Measurements from ENCODE around the gene EDIL3.

Gene EDIL3

GRCh38 chr5:84290161-84290560 lies 94.5 kb downstream of the EDIL3 start:
- Histone ChIP-seq H3K9me3 (ENCODE audit: low read length) (no peaks in the 10 kb centered on the region), H3K9ac (ENCODE audit: low read length) (no peak overlapping the region), H3F3A (ENCODE audit: insufficient read depth, low read length) (no peaks in the 10 kb centered on the region), H4K20me1 (ENCODE audit: insufficient read depth, low read length) (no peaks in the 10 kb centered on the region), H3K4me2 (ENCODE audit: low read length) (no peak overlapping the region), H3K27ac (ENCODE audit: low read depth, low read length, poor library complexity, severe bottlenecking) (no peak overlapping the region), H2AFZ (ENCODE audit: low read length) (no peak overlapping the region), H3K9me2 (ENCODE audit: low read depth, low read length) (no peaks in the 10 kb centered on the region), H3K4me3 (ENCODE audit: low read depth, low read length, poor library complexity, severe bottlenecking) (no peak overlapping the region), H3K36me3 (ENCODE audit: insufficient read depth, low read length) (no peaks in the 10 kb centered on the region), H3K27me3 (ENCODE audit: insufficient read depth, low read length) (no peaks in the 10 kb centered on the region), H3K79me2 (ENCODE audit: insufficient read depth, low read length) (no peaks in the 10 kb centered on the region), H3K4me1 (ENCODE audit: insufficient read depth, low read length, severe bottlenecking) (no peaks in the 10 kb centered on the region)
- TF ChIP-seq CTCF (IDR thresholded peaks at IDR 0.05; ENCODE audit: low read length), result no peak
- TF ChIP-seq EZH2 (IDR thresholded peaks at IDR 0.05; ENCODE audit: borderline replicate concordance, low read length), result no peak

- Histone ChIP-seq H3K4me2 (ENCODE audit: low read length) (no peak overlapping the region), H3K9ac (ENCODE audit: low read length) (no peak overlapping the region), H3K9me2 (ENCODE audit: low read depth, low read length) (no peaks in the 10 kb centered on the region), H3K9me3 (ENCODE audit: low read length) (no peaks in the 10 kb centered on the region), H3F3A (ENCODE audit: insufficient read depth, low read length) (no peaks in the 10 kb centered on the region), H3K79me2 (ENCODE audit: insufficient read depth, low read length) (no peaks in the 10 kb centered on the region), H3K36me3 (ENCODE audit: insufficient read depth, low read length) (no peaks in the 10 kb centered on the region), H2AFZ (ENCODE audit: low read length) (no peak overlapping the region), H3K27ac (ENCODE audit: low read depth, low read length, poor library complexity, severe bottlenecking) (no peak overlapping the region), H3K4me1 (ENCODE audit: insufficient read depth, low read length, severe bottlenecking) (no peaks in the 10 kb centered on the region), H3K4me3 (ENCODE audit: low read depth, low read length, poor library complexity, severe bottlenecking) (no peak overlapping the region), H4K20me1 (ENCODE audit: insufficient read depth, low read length) (no peaks in the 10 kb centered on the region), H3K27me3 (ENCODE audit: insufficient read depth, low read length) (no peaks in the 10 kb centered on the region)
- TF ChIP-seq EZH2 (IDR thresholded peaks at IDR 0.05; ENCODE audit: borderline replicate concordance, low read length), result no peak
- TF ChIP-seq CTCF (IDR thresholded peaks at IDR 0.05; ENCODE audit: low read length), result no peak
Measured at GRCh38 chr5:84287951-84288350, 96.7 kb downstream of the EDIL3 start.

GRCh38 chr5:84286662-84287061 lies 98.0 kb downstream of the EDIL3 start:
- Histone ChIP-seq H3K9ac (ENCODE audit: low read length) (no peak overlapping the region), H3K36me3 (ENCODE audit: insufficient read depth, low read length) (no peaks in the 10 kb centered on the region), H3K27ac (ENCODE audit: low read depth, low read length, poor library complexity, severe bottlenecking) (no peak overlapping the region), H3K9me2 (ENCODE audit: low read depth, low read length) (no peaks in the 10 kb centered on the region), H3K9me3 (ENCODE audit: low read length) (no peaks in the 10 kb centered on the region), H3K4me3 (ENCODE audit: low read depth, low read length, poor library complexity, severe bottlenecking) (no peak overlapping the region), H3K27me3 (ENCODE audit: insufficient read depth, low read length) (no peaks in the 10 kb centered on the region), H3K4me2 (ENCODE audit: low read length) (no peak overlapping the region), H3K4me1 (ENCODE audit: insufficient read depth, low read length, severe bottlenecking) (no peaks in the 10 kb centered on the region), H2AFZ (ENCODE audit: low read length) (no peak overlapping the region), H4K20me1 (ENCODE audit: insufficient read depth, low read length) (no peaks in the 10 kb centered on the region), H3F3A (ENCODE audit: insufficient read depth, low read length) (no peaks in the 10 kb centered on the region), H3K79me2 (ENCODE audit: insufficient read depth, low read length) (no peaks in the 10 kb centered on the region)
- no peak for TF ChIP-seq CTCF (IDR thresholded peaks at IDR 0.05; ENCODE audit: low read length)

Data from OCI-LY1 (cell line).